Stimulated activated CD4-positive, alpha-beta T cell treated with anti-CD3 and anti-CD28 coated beads, Interleukin-12 subunit alpha, Interleukin-12 subunit beta, amount 100 ng/mL, for 24 hours (primary cell): ENCODE results near the gene SEMA4D.

Source experiments
- DNase-seq, 2 experiments: peaks; one replicate each; pipeline ENCODE4 v3.0.0-alpha.2; 2020; ENCODE audit warnings: low read depth in 2 of 2

The SEMA4D gene

DNA sequence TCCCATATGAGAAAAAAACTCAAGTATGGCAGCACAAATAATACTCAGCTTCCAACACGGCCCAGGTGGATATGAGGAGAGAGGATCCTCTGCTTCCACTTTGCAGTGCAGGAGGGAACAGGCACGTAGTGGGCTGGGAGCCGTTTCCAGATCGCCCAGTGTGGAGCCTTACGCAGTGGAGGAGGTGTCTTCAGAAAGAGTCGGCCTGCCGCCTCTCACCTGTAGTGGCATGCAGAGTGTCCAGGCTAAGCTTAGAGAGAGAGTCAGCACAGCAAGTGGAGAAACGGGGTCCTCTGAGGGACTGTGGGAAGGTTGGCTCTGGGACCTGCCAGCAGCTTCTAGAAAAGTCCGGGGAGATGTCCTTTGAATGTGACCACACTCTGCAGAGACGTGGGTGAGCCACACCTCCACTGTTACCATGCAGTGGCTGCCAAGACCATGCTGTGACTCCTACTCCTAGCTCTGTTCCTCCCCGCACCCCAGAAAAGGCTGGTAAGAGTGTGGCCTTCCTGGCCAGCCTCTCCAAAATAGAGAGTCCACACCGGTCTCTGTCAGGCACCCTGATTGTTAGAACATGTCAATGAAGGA is 3.5 kb upstream of the SEMA4D start:
- no peak for DNase-seq

DNA sequence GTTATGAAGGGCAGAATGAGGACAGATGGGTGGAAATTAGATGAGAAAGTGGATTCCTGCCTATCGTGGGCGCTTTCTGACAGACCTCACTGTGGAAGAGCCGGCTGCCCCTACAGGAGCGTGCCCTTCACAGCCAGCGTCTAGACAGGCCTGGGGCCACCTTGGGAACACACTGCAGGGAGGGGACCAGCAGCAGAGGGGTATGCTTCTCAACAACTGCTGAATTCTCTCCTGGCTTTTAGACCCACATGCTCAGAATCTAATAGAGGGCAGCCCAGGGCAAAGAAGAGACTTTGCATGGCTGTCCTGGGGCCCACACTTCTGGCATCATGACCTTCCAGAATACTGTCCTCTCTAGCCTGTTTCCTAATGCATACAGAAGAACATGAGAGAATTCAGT is 2.1 kb upstream of the SEMA4D start:
- no peak for DNase-seq

DNA sequence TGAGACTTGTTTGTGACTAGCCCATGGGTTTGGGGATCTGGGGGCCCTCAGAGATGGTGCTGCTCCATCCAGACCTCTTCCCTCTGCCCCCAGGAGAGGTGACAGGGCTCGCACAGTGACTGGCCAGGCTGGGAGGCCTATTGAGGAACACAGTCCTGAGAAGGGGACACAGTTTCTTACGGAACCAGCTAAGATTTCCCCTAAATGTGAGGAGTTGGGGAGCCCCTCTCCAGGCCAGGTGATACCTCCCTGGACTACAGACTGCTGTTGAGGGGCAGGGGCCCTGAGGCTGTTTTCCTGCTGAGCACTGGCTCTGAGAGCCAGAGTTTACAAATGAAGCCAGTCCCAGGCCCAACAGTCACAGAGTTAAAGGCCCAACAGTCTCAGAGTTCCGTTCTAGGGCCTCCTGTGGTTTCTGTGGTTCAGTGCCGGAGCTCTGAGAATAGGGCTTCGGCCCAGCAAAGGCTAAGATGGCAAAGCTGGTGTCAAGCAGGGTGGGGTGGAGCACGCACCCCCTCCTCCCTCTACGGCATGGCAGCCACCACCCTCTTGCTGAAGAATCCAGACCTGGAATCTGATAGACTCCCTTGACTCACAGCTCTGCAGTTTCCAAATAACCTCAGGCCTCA is 1.1 kb upstream of the SEMA4D start:
- DNase-seq = no peak

DNA sequence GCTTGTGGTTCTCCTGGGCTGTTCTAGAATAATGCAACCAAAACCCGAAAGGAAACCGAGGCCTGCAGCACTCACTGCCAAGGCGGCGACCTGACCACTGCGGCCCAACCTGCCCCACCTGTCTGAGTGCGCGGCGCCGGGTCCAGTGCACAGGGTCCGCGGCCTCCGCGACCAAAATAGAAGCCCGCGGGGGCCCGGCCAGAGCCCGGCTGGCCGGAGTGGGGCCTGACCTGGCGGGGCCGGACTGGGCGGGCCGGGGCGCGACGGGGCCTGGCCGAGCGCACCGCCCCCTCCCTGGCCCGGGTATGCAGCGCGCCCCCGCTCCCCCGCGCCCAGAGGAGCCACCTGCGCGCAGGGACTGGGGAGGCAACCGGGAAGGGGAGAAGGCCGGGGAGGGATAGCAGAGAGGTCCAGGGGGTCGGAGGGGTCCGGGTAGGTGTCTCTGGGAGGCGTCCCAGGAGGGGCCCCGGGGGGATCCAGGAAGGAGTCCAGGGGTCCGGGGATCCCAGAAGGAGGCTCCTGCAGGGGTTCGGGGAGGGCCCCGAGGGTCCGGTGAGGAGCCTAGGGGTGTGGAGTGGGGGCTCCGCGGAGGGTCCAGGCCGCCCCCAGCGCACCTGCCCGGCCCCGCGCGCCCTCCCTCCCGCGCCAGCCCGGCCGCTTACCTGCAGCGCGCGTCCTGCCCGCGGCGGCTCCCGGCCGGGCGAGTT is 503 bp downstream of the SEMA4D start:
- DNase-seq = no peak

DNA sequence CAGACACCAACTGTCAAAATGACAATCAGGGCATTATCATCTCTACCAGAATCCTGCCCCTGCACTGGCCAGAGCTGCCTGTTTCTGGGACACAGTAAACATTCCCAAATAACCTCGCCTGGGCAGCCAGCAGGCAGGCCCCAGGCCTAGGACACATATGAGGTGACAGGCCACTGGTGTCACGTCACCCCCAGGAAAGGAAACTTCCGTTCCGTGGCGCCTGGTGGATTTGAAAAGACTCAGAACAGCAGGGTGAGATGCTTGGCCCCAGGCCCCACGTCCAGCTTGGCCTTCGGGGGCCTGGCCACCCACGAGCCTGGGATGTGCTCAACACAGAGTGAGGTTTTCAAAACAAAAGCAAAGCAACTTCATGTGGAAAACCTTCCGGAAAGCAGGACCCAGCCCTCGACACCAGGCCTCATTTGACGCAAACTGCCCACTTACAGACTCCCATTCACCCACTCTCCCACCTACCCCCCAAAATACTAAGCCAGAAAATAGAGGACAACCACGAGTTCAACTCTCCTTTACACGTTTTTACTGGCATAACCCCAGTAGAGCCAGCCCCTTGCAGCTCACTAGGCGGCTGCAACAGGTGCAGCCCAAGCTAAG is 1.2 kb downstream of the SEMA4D start:
- DNase-seq = peak in 1 of 2 experiments; percentile 49

DNA sequence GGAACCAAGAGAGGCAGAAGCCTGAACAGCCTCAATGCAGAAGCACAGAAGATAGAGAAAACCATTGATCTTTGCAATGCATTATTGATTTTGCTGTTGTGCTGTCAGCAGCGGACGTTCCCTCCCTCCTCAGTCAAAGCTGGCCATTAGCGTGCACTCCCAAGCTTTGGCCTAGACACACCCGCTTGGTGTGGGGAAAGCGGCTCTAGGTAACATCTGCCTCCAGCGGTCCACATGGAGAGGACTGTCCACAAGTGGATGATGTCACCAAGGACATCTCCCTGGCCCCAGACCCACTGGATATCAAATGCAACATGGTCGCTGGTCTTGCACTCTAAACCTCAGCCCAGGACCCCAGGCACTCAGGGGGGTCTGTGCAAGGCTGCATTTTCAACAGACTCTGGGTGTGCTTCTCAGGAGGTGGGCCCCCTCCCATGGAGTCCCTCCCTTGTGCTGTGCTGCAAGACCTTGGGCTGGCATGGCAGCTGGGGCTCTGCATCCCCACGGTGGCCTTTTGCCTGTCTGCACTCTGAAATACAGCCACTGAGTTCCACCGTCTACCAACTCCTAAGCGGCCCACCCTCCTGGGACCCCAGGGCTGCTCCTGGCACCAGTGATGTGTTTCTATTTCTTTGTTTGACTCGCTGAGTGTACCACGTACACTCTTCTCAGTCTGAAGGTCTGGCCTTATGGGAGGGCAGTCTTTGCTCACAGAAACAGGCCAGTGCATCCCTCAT is 1.9 kb downstream of the SEMA4D start:
- DNase-seq = no peak

DNA sequence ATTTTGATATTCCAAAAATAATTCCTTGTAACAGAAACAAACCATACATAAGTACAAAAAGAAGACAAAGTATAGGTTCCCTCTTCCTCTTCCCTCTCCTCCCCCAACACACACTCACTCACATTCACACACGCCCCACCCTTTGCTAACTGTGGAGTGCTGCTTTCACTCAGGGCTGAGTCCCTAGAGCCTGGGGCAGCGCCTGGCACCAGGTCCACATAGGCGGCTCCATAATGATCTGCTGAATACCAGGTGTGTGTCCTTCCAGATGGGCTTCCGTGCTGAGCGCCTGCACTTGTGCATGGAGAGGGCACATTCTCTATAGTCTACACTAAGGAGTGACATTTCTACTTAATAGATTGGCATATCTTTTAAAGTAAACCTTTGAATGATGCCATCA is 3.7 kb downstream of the SEMA4D start:
- no peak for DNase-seq

DNA sequence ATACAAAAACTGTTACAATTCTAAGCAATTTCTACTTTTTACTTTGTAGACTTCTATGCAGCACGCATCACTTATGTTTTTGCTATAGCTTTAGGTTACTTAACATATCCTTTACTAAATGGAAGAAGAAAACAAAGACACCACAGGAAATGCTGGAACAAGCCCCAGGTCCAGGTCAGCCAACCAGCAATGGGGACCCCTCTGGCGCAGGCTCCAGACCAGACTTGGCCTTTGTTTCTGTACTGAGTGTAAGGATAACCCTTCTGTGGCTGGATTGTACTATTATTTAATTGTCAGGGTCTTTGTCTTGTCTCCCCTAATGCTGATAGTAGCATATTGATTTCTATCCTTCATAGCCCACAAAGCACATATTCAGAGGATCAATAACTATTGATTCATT is 4.2 kb downstream of the SEMA4D start:
- no peak for DNase-seq

DNA sequence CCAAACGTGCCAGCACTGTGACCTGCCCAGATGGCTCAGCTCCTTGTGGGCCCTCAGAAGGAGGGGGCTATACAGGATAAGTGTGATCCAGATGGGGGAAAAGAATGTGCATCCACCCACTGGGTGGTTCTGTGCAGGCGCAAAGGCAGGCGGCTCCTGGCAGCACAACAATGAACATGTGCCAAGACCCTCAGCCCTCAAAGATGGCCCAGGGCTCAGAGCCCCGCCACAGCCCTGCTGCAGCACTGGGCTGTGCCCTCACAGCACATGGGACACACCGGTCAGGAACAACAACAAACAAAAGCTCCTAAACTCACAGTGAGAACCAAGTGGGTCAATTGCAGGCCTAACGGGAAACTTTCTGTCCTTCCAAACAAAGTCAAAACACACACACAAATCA is 4.7 kb downstream of the SEMA4D start:
- no peak for DNase-seq

DNA sequence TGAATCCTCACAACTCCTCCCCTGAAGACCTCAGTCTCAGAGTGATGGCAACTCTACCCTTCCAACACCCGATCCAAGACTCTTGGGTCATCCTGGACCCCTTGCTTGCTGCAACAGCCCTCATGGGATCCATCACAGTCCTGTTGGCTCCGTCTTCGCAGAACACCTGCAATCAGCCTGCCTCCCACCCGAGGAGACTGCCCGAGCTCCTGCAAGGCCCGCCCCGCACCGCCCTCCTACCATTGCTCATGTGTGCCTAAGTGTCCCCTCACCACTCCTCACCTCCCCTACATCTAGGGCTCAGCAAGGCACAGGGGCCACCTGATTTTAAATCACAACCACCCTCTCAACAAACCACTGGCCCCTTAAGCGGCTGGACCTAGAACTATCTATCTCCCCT is 5.3 kb downstream of the SEMA4D start:
- no peak for DNase-seq

DNA sequence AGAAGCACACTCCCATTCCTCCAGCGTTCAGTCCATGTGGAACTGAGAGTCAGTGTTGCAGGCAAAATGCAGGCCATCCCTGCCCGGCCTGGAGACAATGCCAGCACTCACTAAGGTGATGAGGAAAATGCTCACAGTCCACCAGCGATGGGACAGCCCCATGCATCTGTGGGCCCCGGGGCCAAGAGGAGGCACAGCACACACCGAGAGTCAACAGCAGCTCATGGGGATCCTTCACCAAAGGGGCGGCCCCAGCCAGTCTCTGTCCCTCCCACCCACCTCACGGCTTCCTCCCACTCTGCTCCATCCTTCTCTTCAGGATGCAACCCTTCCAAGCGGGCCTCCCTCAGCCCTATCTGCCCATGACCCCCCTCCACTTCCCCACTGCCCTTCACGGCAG is 6.2 kb downstream of the SEMA4D start:
- DNase-seq = peak in 1 of 2 experiments; percentile 47

DNA sequence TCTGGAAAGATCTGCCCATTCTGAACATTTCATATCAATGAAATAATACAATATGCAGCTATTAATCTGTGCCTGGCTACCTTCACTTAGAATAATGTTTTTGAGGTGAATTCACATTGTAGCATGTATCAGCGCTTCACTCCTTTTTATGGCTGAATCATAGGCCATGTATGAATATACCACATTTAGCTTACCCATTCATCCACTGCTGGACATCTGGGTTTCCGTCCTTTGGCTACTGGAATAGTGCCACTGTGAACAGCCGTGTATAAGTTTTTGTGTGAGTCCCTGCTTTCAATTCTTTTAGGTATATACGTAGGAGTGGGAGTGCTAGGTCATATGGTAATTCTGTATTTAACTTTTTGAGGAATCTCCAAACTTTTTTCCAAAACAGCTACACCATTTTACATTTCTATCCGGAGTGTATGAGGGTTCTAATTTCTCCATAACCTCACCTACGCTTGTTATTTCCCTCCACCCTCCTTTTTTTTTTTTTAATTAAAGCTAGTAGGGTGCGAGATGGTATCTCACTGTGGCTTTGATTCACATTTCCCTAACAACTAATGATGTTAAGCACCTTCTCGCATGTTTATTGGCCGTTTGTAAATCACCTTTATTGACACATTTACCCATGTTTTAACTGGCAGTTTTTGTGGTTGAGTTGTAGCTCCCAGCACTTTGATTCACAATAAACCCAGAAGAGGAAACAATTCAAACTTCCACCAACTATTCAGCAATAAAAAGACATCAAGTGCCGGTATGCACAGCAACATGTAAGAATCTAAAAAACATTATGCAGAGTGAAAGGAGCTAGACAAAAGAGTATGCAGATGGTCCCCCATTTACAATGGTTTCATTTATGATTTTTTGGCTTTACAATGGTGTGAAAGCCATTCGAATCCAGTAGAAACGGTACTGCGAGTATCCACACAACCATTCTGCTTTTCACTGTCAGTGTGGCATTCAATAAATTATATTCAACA is 8.1 kb downstream of the SEMA4D start:
- DNase-seq = no peak

DNA sequence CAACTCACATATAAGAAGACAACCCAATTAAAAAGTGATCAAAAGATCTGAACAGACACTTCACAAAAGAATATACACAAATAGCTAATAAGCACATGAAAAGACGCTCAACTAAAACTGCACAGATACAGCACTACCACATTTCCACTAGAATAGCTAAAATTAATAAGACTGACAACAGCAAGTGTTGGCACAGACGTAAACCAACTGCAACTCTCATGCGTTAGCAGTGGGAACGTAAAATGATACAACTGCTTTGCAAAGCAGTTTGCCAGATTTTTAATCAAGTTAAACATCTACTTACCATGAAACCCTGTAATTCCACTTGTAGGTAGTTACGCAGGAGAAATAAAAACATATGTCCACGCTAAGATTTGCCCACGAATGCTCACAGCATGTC is 9.0 kb downstream of the SEMA4D start:
- DNase-seq = no peak

DNA sequence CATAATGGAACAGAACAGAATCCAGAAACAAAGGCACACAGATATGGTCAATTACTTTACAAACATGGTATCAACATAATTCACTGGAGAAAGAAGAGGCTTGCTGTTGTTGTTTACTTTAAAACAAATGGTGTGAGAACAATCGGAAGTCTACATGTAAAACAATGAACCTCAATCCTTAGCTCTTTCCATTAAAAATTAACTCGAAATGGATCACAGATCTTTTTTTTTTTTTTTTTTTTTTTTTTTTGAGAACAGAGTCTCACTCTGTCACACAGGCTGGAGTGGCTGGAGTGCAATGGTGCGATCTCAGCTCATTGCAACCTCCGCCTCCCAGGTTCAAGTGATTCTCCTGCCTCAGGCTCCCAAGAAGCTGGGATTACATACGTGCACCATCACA is 9.8 kb downstream of the SEMA4D start:
- DNase-seq = no peak

DNA sequence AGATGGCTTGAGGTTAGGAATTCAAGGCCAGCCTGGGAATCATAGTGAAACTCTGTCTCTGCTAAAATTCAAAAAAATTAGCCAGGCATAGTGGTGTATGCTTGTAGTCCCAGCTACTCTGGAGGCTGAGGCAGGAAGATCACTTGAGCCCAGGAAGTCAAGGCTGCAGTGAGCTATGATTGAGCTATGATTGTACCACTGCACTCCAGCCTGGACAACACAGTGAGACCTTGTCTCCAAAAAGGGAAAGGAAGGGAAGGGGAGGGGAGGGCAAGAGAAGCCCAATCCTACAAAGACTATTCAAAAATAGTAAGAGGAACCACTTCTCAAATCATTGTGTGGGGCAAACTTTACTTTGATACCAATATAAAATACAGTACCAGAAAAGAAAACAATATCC is 11.2 kb downstream of the SEMA4D start:
- no peak for DNase-seq

DNA sequence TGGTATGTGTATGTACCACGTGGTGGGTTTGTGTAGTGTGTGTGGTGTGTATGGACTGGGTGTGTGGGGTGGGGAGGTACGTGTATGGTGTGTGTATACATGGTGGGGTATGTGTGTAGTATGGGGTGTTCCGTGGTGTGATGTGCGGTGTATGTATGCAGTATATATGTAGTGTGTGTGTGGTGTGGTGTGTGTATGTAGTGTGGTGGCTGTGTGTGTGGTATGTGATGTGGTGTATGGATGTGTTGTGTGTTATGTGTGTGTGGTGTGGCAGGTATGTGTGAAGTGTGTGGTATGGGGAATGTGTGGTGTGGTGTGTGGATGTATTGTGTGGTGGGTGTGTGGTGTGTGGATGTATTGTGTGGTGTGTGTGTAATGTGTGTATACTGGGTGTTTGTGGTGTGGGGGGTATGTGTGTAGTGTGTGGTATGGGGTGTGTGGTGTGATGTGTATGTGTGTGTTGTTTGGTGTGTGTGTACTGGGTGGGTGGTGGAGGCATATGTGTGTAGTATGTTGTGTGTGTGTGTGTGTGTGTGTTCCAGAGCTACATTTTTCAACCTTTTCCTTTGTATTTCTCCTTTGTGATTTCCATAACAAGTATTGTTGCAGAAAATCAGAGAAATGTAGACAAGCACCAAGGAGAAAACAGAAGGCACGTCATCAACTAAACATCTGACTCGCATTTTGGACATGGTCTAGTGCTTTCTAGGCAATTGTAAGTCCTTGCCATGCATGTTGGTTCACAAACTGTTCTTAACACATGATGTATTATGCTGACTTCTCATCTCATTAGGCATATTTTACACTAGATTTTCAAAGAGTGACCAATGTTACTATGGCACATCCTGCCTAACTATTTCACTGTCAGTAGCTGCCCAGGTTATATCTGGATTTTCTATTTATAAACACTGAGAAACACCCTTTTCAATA is 13.2 kb downstream of the SEMA4D start:
- no peak for DNase-seq

DNA sequence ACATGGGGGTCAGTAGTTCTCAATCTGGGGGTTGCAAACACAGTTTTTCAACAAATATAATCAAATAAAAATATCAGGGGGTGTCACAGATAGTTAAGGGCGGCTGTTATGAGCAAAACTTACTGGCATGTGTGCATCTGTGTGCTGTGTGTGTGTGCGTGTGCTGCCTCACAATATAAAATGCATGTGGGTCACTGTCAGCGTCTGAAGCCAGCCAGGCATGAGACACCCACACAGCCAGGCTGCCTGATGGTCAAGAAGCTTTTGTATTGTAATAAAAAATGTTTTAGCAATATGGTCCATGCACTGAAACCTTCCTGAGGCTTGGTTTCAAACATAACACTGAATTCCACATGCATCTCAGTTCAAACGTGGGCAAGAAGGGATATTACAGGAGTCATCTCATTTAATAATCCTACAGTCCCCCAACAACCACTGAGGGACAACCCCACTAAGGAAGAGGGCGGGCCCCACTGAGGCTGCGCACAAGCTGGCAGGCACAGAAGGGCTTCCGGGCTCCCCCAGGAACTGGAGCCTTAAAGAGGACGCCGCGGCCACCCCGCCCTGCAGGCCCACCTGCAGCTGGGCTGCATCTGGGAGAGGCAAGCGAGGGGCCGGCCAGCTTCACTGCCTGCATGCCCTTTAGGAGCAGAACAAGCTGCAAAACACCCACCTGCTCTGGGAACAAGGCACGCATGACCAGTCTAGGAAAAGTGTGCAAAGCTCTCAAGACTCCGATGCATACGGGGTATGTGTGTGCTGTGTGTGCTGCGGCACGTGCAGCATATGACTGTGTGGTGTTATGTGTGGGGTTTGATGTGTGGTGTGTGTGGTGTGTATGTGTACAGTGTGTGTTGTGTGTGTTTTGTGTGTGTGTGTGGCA is 14.1 kb downstream of the SEMA4D start:
- peak; percentile 60 for DNase-seq

DNA sequence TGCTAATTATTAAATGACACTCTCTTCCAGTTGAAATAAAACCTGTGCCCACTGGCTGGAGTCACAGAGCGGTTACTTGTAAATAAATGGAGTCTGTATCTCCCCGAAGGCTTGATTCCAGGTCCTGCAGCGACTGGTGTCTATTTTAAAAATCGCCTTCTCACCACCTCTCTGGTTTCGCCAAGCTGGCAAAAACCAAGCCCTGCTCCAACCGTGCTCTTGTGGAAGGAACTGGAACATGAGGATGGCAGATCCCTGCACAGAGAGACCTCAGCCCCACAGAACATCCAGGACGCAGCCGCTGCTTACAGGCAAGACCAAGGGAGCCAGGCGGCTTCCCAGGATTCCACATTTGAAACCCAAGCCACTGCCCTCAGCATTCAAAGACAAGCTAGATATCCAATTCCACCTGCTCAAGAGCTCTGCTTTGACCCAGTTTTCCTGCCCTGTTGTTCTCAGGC is 15.0 kb downstream of the SEMA4D start:
- DNase-seq = no peak
